HG03558 (cell line): ENCODE results near the gene EIF3D.

ENCODE experiments used
- ATAC-seq: cut with Tn5 transposase; IDR thresholded peaks from one replicate; pipeline ENCODE4 v1.9.1; 2021; ENCODE audit warnings: moderate number of reproducible peaks; ENCODE audit not compliant: unreplicated experiment; ENCODE audit errors: extremely low read depth

The EIF3D gene, protein sequence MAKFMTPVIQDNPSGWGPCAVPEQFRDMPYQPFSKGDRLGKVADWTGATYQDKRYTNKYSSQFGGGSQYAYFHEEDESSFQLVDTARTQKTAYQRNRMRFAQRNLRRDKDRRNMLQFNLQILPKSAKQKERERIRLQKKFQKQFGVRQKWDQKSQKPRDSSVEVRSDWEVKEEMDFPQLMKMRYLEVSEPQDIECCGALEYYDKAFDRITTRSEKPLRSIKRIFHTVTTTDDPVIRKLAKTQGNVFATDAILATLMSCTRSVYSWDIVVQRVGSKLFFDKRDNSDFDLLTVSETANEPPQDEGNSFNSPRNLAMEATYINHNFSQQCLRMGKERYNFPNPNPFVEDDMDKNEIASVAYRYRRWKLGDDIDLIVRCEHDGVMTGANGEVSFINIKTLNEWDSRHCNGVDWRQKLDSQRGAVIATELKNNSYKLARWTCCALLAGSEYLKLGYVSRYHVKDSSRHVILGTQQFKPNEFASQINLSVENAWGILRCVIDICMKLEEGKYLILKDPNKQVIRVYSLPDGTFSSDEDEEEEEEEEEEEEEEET

DNA sequence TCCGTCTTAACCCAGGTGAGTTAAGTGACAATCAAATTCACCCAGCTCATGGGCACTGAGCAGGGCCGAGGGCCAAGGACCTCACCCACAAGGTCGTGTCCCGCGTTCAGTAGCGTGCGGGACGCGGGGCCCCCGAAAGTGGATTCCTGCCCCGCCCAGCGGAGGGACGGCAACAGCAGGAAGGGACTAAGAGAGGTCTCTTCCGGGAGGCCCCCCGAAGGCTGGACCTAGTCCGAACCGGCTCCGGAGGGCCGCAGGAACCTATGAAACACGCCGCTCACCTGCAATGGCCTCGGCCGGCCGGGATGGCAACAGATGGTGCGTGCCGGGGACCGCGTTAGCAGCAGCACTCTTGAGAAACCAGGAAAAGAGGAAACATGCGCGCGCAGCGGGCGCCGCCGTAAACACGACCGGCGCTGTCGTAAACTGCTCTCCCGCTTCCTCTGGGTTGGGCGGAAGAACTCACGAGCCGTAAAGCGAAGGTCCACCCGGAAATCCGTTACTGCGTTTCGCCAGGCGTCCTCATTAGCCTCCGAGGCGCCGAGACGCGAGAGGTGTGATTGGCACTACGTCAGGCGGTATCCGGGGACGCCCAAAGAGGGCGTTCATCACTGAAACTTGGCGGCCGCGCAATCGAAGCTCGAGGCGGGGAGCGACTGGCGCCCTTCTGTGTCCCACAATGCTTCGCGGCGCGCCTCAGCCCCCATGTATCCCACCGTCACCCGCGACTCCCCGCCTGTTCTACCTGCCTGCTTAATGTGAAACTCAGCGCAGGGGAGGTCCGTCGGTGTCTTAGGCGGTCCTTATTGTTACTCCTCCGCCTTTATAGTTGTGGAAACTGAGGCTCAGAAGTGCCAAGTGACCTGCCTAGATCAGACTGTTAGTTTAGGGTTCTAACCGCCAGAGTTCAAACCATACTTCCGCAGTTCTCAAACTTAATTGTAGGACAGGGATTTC is at the start of gene EIF3D:
Gene EIF3D, minus strand, starts transcription at position 372 of the 957 bp plus-strand sequence. CDS start 3,045 bp downstream, outside the sequence.
- ATAC-seq = peak; percentile 83

DNA sequence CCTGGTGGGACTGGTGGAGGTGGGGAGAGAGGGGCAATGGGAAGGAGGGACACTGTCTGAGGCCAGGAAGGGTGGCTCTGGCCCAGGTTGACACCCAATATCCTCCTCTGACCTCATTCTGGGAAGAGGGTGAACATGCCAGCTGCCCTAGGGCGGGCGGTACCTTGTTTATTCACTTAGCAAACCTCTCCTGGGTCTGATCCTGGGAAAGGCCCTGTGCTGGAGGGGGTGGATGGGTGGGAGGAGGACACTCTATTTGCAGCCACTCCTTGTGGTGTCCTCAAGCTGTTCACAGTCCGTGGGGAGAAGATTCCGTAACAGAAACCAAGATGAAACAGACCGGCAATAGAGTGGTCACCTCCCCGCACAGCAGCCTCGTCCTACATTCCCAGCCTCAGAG is 49.7 kb upstream of the EIF3D start:
- no peak for ATAC-seq

DNA sequence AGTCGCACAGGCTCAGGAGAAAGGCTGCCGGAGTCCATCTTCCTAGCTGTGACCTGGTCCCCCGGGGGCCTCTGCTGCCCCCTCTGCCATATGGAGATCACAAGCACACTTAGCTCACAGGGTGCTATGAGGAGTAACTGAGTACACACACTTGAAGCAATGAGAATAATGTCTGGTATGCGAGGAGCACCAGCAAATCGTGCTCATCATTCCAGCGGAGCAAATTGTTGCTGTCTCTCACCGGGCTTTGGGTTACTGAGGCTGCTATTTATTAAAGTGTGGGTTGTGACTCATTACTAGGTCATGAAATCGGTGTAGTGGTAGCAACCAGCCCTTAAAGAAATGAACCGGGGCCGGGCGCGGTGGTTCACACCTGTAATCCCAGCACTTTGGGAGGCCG is 48.1 kb upstream of the EIF3D start:
- ATAC-seq = no peak

DNA sequence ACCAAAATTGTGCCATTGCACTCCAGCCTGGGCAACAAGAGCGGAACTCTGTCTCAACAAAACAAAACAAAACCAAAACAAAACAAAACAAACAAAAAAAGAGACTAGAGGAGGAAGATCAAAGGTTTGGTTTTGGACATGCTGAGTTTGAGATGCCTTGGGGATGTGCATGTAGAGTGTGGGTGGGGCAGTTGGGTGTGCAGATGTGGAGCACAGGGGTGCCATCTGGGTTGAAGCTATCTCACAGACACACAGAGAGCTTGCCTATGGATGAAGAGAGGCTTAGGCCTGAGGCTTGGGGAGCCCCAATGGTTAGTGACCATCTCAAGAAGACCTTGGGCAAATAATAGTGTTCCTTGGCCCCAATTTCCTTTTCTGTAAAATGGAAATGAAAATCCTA is 45.8 kb upstream of the EIF3D start:
- ATAC-seq = no peak

DNA sequence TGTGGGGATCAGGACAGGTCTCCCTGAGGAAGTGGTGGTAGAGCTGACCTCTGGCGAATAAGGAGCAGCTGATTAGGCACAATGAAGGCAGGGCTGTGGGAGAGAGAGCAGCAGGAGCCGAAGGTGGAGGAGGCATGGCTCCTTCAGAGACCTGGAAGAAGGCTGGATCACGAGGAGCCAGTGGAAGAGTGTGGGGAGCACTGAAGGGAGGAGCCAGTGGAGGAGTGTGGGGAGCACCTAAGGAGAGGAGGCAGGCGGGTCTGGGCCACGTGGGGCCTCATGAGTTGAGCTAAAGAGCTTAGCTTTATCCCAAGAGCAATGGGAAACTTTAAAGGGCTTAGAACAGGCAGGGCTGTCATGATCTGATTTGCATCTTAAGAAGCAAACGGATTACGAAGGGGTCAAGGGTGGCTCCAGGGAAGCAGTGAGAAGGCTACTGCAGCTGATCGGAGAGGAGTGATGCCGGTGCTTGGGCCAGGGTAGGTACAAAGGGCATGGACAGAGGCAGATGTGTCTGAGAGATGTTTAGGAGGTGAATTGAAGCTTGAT is 44.9 kb upstream of the EIF3D start:
- no peak for ATAC-seq

DNA sequence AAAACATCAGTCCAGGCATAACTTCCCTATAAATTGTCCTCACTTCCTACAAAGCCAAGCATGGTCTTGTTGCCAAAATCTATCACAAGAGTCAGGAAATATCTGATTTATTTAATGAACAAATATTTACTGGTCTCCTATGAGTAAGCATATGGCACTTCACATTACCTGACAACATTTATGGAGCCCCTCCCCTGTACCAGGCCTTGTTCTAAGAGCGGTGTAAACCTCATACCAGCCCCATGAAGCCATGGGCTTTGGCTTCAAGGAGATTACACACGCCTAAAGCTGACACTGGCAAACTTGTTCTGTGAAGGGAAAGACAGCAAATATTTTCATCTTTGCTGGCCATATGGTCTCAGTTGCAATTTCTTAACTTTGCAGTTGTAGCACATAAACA is 43.0 kb upstream of the EIF3D start:
- ATAC-seq = no peak

DNA sequence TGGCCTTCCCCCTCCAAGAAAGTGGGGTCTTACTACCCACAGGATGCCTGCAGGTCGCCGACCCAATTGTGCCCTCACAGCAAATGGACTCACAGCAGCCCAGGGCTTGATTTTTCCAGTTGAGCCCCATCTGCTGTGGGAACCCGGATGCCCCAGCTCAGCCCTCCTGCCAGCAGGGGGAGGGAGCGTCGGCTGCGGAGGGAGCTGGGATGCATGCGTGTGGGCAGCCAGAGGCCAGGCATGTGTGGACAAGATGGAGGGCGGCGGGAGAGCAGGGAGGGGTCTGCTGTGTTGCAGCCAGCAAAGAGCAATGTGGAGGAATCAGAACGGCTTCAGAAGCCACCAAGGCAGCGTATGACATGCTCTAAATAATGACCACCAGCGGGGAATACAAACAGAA is 41.0 kb upstream of the EIF3D start:
- no peak for ATAC-seq

DNA sequence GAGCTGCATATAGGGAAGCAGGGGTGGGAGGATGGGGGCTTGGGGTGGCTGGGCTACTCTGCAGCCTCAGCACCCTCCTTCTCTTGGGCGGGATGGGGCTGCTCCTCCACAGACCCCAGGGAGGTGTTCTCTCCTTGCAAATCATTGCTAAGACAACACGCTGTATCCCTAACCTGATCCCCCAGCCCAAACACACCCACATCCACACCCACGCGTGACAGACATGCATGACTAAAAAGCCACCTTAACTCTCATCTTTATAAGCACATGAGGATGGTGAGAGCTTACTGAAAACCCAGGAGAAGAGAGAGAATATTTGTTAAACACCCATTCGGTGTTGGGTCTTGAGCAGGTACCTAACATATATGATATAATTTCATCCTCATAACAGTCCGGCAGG is 39.9 kb upstream of the EIF3D start:
- ATAC-seq = no peak

DNA sequence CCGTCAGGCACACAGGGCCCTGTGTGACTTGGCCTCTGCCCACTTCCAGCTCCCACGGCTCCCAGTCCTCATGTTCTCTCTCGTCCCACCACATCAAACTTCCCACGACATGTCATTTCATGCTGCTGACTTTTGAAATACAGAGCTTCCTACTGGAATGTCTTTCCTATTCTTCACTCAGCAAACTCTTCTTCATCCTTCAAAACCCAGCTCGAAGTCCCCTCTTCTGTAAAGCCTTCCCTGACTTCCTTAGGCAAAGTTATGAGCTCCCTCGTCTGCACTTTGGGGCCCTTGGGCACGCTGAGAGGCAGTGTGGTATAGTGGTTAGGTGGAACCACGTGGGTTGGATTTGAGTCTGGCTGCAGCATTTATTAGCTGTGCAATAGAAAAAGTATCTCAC is 37.8 kb upstream of the EIF3D start:
- ATAC-seq = no peak

DNA sequence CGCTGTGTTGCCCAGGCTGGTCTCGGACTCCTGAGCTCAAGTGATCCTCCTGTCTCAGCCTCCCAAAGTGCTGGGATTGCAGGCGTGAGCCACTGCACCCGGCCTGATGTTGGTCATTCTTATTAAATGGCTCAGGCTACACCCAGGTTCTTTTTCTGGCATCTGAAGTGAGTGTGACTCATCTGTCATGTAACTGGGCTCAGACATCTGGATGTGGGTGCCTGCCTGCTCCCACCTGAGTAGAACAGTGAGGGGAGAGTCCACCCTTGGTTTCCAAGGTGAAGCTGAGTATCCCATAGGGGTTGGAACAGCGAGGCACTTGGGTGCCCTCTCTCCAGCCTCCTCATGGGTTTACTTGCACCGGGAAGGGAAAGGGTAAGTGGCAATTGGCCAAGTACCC is 36.7 kb upstream of the EIF3D start:
- ATAC-seq = no peak

DNA sequence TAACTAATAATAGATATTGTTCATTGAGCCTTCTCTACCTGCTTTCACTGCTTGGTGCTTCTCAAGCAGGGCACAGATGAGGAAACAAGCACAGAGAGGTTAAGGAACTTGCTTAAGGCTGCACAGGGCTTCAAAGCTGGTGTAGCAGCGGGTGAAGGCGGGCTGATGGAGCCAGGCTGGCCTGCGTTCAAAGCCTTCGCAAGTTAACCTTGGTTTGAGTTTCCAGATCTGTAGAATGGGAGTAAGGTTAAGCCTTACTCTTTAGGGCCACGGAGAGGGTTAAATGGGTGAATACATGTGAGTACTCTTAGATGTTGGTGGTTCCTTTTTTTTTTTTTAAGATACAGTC is 36.2 kb upstream of the EIF3D start:
- no peak for ATAC-seq

DNA sequence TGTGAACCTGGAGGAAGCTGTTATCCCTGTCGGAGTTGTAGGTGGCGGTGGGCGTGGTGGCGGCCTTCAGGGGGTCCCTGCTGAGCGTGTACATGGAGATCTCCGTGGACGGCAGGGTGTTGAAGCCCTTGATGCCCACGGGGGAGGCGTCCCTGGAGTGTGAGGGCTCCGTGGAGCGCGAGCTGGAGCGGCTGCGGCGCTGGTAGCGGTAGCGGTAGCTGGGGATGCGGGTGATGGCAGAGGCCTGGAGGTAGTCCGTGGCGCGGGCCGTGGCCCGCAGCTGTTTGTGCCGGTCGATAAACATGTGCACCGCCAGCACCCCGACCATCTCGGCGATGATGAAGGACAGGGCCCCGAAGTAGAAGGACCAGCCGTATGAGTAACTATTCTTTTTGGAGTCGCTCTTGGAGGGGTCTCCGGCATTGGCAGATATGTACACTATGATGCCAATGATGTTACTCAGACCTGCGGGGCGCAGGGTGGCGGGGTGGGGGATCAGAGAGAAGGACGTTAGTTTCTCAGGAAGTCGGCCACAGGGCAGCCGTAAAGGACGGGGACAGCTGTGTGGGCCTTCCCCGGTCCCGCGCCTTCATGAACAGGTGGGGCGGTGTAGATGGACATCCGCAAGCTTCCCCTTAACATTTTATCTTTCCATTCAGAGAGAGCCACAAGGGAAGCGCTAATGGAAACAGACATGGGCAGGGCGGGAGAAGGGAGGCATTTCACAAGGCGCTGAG is 35.6 kb upstream of the EIF3D start:
- no peak for ATAC-seq

DNA sequence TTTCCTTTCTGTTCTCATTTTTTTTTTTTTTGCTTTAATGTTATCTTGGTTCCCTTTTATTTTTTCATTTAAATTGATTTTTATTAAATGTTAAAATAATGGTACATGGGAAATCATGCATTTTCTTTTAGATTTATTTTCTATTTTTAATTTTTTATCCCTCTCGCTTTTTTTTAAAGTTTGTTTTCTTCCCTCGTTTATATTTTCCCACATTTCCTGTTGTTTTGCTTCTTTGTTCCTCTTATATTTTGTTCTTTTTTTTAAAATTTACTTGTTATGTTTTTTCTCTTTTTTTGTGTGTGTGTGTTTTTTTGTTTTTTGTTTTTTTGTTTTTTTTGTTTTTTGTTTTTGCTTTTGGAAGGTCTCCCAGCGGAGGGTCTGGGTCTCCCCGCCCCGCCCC is 34.9 kb upstream of the EIF3D start:
- ATAC-seq = no peak

DNA sequence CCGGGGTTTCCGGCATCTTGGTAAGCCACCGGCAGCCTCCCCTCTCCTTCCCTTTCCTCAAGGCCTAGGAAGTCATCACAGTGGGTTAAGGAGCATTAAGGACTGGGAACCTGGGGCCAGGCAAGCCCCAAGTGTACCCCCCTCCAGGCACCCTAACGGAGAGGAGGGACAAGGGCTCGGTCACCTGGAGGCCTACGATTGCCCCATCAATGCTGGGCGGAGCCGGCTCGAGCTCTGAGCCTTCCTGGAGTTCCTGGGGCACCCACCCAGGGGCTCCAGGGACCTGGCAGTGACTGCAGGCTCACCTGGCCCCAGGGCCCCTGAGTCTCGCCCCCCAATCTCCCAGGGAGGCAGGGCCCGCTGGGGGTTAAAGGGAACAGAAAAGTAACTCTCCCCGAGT is 34.5 kb upstream of the EIF3D start:
- no peak for ATAC-seq

DNA sequence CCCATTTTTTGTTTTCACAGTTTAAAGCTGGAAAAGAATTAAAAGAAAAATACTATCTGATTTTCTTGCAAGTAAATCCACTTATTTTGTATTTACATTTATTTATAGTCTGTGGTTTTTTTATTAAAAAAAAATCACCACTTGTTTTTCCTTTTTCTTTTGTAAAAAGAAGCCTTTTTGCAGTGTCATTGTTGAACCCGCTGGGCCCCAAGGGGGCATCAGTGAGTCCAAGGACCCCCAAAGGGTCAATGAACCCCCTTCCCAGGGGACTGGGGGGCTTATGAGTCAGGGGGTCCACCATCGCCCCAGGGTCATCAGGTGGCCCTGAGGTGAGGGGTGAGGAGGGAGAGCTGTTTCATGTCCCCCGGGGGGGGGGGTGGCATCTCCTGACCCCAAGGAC is 34.0 kb upstream of the EIF3D start:
- no peak for ATAC-seq

DNA sequence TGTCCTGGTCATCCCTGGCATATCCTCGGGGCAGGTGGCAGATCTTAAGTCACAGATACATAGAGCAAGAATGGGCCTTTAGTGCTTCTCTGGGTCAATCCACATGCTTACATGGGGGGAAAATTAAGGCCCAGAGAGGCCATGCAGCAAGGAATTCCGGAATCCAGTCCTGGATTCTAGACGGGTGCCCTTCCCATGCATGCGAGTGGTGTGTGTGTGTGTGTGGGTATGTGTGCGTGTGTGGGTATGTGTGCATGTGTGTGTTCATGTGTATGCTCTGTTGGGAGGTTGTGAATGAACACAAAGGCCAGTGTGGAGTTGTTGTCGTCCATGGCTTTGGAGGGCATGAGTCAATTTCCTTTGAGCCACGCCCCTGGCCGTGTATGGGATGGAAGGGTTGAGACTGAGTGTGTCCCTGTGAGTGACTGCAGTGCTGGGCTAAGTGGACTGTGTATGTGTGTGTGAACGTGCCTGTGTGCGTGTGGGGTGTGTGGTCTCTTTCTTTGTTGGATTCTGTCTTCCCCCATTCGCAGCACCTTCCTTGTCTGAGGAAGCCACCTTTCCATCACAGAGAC is 33.4 kb upstream of the EIF3D start:
- ATAC-seq = no peak

DNA sequence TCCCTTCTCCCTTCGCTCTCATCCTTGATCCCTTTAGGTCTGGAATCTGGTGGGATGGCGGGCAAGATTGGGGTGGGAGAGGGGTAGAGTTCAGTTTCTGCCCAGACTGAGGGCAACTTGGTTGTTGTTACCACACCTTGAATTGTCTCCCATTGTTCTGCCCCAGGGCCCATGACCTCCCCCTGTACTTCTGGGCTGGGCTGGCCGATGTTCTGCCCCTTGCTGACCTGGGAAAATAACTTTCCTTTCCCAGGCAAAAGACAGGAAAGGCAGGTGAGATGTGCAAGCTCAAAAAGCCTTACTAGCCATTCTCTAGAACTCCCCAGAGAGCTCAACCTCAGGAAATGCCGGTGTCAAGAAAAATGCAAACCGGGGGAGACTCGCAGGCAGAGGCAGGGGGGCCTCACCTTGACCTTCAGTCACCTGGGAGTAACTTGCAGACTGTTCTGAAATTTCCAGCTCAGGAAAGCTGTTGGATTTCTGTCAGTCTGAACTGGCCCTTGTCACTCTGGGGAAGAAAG is 32.4 kb upstream of the EIF3D start:
- ATAC-seq = no peak

DNA sequence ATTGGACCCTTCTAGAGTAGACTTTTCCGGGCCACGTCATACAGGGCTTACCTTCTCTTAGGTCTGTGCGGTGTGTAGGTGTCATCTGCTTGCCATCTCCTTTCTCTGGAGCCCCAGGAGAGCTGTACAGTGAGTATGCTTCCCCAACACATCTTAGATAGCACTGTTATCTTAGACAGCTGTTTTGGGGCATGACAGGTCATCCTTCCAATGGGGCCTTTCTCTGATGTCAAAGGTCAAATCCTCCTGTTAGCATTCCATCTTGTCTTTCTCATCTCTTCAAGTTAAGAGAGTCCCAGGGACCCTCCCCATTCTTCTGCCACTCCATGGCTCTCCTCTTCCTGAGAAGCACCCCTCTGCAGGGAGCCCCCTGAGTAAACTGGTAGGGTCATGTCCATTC is 31.0 kb upstream of the EIF3D start:
- no peak for ATAC-seq

DNA sequence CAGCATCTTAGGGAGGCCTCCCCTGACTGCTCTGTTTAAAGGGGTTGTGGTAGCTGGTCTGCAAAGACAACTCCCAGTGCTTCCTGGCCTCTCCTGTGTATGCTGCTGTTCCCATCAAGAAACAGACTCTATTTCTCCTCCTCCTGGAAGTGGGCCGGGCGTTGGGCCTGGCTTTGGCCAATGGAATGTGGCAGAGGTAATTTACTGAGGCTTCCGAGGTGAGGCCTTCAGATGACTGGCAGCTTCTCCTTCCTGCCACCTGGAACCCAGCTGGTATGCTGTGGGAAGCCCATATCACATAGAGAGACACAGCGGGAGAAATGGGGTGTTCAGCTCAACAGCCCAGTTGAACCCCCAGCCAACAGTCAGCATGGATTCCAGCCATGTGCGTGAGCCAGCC is 25.1 kb upstream of the EIF3D start:
- ATAC-seq = no peak

DNA sequence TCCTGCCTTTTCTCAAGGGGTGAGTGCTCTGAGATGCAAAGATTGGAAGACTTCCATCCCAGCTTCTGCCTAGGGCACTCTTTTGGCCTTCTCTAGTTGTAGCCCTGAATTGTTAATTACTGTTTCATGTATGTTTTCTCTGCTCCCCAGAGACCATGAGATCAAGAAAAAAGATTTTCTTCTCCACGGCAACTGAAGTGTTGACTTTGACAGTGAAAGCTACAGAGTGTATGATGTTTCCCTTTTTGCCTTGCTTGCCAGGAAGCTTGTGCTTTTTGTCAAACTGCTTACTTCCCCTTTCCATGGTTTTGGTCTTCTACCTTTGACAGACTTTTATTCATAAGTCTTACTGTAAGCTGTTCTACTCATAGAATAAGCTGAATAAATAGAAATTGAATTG is 23.3 kb upstream of the EIF3D start:
- no peak for ATAC-seq
